ENCODE measurements around the gene PCGF1. TPM values are rescaled to one million over a fixed set of nuclear protein-coding genes. Genes with fewer than 3 reads are reported as not detected.

Gene PCGF1
- total and polyA plus RNA-seq, 2 of the 13 experiments (the other 11 are each of a cell fraction or from before 2014, with no cell fraction given) = 20.4 to 22.6 TPM

DNA sequence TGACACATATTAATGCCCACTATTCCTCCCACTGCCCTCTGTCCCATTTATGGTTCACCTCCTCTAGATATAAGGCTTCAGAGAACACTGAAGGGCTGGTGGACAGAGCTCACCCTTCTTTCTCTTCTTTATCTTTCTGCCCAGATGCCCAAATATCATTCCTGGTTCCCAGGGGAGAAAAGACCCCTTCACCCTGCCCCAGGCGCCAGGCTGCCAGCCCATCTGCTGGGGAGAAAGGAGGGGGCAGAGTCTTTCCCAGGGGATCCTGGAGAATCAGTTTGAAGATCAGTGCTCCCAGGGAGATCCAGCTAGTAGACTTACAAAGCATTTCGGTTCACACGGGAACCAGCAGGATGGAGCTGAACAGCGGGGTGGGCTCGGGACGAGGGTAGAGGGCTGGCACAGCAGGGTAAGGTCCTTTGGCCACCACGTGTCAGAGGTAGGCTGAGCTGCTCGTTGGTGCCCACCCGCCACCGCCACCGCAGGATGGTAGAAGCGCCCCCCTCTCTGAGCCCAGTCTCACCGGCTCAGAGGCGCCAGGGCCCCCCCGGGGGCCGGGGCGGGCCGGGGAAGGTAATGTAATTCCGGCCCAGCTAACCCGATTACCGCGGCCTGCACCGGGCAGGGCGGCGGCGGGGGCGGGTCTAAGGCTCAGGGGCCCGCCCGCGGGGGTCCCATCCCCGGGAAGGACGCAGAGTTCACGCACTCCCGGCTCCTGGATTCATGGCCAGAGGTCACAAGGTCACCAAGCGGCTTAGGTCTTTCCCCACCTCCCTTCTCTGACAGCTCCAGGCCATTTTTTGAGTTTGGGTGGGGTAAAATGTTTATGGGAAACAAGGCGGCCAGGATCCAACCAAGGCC, 5.5 kb upstream of the PCGF1 start (continued):
- TF ChIP-seq ATF7 (IDR thresholded peaks at IDR 0.05) (no peak), ATF7 (CRISPR knock-in tag; IDR thresholded peaks at IDR 0.05) (no peak), KLF9 (CRISPR knock-in tag; IDR thresholded peaks at IDR 0.05; ENCODE audit: low read depth) (no peak), HNRNPL (IDR thresholded peaks at IDR 0.05; ENCODE audit: low read depth, low read length) (peak; percentile 87), ZMAT3 (CRISPR knock-in tag; conservative IDR thresholded peaks at IDR 0.05) (0 out of 2 replicates have a peak, but pooled peaks have one; percentile 67), ZNF343 (CRISPR knock-in tag; IDR thresholded peaks at IDR 0.05) (no peak), ZNF737 (CRISPR knock-in tag; IDR thresholded peaks at IDR 0.05; ENCODE audit: borderline replicate concordance) (no peak), ZNF841 (CRISPR knock-in tag; IDR thresholded peaks at IDR 0.05; ENCODE audit: borderline replicate concordance) (no peak), KAT8 (CRISPR knock-in tag; IDR thresholded peaks at IDR 0.05) (0 out of 2 replicates have a peak, but pooled peaks have one; percentile 55), ZMYM4 (CRISPR knock-in tag; IDR thresholded peaks at IDR 0.05) (no peak), ZNF746 (CRISPR knock-in tag; IDR thresholded peaks at IDR 0.05) (no peak)
- TF ChIP-seq, protein P1, sequence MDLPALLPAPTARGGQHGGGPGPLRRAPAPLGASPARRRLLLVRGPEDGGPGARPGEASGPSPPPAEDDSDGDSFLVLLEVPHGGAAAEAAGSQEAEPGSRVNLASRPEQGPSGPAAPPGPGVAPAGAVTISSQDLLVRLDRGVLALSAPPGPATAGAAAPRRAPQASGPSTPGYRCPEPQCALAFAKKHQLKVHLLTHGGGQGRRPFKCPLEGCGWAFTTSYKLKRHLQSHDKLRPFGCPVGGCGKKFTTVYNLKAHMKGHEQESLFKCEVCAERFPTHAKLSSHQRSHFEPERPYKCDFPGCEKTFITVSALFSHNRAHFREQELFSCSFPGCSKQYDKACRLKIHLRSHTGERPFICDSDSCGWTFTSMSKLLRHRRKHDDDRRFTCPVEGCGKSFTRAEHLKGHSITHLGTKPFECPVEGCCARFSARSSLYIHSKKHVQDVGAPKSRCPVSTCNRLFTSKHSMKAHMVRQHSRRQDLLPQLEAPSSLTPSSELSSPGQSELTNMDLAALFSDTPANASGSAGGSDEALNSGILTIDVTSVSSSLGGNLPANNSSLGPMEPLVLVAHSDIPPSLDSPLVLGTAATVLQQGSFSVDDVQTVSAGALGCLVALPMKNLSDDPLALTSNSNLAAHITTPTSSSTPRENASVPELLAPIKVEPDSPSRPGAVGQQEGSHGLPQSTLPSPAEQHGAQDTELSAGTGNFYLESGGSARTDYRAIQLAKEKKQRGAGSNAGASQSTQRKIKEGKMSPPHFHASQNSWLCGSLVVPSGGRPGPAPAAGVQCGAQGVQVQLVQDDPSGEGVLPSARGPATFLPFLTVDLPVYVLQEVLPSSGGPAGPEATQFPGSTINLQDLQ (CRISPR knock-in tag; IDR thresholded peaks at IDR 0.05) = no peak
- TF ChIP-seq, protein P2, sequence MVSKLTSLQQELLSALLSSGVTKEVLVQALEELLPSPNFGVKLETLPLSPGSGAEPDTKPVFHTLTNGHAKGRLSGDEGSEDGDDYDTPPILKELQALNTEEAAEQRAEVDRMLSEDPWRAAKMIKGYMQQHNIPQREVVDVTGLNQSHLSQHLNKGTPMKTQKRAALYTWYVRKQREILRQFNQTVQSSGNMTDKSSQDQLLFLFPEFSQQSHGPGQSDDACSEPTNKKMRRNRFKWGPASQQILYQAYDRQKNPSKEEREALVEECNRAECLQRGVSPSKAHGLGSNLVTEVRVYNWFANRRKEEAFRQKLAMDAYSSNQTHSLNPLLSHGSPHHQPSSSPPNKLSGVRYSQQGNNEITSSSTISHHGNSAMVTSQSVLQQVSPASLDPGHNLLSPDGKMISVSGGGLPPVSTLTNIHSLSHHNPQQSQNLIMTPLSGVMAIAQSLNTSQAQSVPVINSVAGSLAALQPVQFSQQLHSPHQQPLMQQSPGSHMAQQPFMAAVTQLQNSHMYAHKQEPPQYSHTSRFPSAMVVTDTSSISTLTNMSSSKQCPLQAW (CRISPR knock-in tag; IDR thresholded peaks at IDR 0.05) = peak; percentile 70
- TF ChIP-seq, protein P3, sequence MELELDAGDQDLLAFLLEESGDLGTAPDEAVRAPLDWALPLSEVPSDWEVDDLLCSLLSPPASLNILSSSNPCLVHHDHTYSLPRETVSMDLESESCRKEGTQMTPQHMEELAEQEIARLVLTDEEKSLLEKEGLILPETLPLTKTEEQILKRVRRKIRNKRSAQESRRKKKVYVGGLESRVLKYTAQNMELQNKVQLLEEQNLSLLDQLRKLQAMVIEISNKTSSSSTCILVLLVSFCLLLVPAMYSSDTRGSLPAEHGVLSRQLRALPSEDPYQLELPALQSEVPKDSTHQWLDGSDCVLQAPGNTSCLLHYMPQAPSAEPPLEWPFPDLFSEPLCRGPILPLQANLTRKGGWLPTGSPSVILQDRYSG (CRISPR knock-in tag; IDR thresholded peaks at IDR 0.05) = no peak
- TF ChIP-seq, protein P4, sequence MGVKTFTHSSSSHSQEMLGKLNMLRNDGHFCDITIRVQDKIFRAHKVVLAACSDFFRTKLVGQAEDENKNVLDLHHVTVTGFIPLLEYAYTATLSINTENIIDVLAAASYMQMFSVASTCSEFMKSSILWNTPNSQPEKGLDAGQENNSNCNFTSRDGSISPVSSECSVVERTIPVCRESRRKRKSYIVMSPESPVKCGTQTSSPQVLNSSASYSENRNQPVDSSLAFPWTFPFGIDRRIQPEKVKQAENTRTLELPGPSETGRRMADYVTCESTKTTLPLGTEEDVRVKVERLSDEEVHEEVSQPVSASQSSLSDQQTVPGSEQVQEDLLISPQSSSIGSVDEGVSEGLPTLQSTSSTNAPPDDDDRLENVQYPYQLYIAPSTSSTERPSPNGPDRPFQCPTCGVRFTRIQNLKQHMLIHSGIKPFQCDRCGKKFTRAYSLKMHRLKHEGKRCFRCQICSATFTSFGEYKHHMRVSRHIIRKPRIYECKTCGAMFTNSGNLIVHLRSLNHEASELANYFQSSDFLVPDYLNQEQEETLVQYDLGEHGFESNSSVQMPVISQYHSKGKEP (CRISPR knock-in tag; IDR thresholded peaks at IDR 0.05) = no peak
- TF ChIP-seq, protein P5, sequence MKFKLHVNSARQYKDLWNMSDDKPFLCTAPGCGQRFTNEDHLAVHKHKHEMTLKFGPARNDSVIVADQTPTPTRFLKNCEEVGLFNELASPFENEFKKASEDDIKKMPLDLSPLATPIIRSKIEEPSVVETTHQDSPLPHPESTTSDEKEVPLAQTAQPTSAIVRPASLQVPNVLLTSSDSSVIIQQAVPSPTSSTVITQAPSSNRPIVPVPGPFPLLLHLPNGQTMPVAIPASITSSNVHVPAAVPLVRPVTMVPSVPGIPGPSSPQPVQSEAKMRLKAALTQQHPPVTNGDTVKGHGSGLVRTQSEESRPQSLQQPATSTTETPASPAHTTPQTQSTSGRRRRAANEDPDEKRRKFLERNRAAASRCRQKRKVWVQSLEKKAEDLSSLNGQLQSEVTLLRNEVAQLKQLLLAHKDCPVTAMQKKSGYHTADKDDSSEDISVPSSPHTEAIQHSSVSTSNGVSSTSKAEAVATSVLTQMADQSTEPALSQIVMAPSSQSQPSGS (CRISPR knock-in tag; IDR thresholded peaks at IDR 0.05) = no peak
- TF ChIP-seq, protein P6, sequence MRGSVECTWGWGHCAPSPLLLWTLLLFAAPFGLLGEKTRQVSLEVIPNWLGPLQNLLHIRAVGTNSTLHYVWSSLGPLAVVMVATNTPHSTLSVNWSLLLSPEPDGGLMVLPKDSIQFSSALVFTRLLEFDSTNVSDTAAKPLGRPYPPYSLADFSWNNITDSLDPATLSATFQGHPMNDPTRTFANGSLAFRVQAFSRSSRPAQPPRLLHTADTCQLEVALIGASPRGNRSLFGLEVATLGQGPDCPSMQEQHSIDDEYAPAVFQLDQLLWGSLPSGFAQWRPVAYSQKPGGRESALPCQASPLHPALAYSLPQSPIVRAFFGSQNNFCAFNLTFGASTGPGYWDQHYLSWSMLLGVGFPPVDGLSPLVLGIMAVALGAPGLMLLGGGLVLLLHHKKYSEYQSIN (CRISPR knock-in tag; IDR thresholded peaks at IDR 0.05; ENCODE audit: borderline replicate concordance) = no peak
- TF ChIP-seq, protein P7, sequence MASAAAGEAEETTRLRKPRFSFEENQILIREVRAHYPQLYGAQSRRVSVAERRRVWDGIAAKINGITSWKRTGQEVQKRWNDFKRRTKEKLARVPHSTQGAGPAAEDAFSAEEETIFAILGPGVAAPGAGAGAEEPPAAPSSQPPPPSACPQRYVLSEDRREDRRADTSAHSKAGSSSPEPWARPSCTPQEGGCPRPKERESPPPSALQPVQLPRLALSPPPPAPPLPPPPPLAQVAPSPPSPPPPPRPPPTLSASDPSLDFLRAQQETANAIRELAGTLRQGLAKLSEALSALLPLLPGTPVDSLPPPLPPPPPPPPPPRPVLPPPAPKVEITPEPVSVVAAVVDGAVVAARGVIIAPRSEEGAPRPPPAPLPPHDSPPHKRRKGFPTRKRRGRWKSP (CRISPR knock-in tag; IDR thresholded peaks at IDR 0.05) = no peak
